HG02973 (cell line): Measurements from ENCODE around the gene XYLB.
"Not testable (repeated sequence)": the region's sequence is repeated elsewhere in the genome, so short reads cannot be mapped to it uniquely, and the experiment has no call there.

Experiments used
- ATAC-seq: cut with Tn5 transposase; IDR thresholded peaks from one replicate; pipeline ENCODE4 v1.9.1; 2021; ENCODE audit warnings: moderate library complexity; ENCODE audit not compliant: unreplicated experiment

Gene XYLB

GRCh38 chr3:38346587-38347410 lies at the start of gene XYLB:
Gene XYLB, plus strand, starts transcription at chr3:38346785. Its CDS starts 84 bp downstream, at chr3:38346869.
- peak; percentile 99 for ATAC-seq

GRCh38 chr3:38297053-38297452 lies 49.5 kb upstream of the XYLB start:
- not testable (repeated sequence) for ATAC-seq

GRCh38 chr3:38297537-38297936 lies 49.0 kb upstream of the XYLB start:
- ATAC-seq = no peak

DNA sequence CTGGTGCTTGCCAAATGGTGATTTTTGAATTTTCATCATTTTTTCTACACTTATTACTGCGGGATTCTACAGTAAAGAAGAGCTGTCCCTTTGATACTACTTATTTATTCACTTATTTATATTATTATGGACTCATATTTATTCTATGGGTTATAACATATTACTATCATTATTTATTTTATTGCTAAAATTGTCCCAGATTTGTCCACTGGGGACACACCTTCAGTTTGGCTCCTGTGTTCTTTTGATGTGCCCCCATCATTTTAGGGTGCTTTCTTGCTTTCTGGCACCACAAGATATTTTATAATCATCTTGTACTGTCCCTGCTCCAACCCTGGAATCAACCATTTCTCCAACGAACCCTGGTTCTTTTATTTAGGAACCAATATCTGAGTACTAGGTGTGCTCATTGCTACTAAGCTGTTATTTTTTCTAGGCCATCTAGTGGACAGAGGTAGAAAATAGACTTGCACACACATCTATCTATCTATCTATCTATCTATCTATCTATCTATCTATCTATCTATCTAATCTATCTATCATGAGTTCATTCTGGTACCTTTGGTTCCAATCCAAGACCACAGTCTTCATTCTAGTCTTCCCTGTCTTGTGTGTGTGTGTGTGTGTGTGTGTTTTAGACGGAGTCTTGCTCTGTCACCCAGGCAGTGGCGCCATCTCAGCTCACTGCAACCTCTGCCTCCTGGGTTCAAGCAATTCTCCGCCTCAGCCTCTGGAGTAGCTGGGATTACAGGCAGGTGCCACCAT lies 48.5 kb upstream of the XYLB start:
- no peak for ATAC-seq

- no peak for ATAC-seq
These were observed 39.6 kb upstream of the XYLB start for GRCh38 chr3:38306941-38307340.

GRCh38 chr3:38307599-38307998 lies 39.0 kb upstream of the XYLB start:
- ATAC-seq = no peak

DNA sequence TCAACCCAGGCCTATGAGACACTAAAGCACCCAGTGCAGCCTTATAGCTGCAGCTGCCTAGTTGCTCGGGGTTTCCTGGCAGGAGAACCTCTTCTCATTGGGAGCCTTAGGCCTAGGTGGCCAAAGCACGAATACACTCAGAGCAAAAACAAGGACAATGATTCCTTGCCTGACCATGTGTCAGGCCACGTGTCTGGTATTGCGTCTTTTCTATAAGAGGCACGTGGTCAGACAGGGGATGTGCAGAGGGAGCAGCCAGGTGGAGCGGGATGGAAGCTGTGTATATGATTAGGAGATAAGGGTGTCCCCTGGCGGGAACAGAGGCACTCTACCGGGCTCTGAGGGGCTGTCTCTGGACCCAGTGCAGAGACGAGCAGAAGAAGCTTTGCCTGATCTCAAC lies 38.1 kb upstream of the XYLB start:
- ATAC-seq = no peak

DNA sequence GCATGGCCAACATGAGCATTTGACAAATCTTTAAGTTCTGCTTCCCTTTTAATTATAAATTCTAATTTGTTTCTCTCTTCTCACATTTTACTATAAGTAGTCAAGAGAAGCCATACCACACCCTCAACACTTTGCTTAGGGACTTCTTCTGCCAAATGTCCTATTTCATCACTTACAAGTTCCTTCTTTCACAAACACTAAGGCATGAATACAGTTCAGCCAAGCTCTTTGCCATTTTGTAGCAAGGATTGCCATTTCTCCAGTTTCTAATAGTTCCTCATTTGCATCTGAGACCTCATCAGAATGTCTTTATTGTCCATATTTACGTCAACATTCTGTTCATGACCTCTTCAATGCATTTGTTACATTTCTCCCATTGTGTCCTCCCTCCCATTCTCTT lies 35.1 kb upstream of the XYLB start:
- no peak for ATAC-seq

DNA sequence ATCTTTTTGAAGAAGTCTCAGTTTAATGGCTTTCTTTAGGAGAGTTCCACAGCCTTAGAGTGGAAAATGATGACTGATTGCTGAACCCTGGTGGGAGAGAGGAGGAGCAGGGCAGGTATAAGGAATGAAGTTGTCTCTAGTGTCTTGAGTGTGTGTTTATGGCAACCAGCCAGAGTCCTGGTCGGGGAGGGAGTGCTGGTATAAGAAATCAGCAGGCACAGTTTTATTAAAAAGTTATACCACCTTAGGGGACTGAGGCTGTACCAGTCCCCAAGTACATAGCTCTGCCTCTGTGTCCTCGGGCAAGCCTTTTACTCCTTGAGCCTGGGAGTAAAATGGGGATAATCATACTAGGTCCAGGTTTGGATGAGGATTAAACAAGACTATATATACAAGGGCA lies 34.6 kb upstream of the XYLB start:
- ATAC-seq = no peak

DNA sequence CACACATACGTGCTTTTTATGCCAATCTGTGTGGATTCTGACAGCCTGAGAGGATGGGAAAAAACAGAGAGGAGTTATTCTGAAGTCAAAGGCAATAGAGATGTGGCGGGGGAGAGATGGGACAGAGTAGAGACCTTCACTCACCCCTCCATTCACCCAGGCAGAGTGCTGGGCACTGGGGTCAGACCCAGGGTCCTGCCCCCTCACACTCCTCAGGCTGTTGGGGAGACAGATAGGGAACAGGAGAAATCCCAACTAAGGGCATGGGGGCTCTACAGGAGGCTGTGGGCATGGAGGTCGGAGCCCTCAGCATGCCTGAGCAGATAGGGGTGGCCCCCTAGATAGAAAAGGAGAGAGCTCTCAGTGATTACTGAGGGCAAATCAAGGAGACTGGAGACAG lies 34.2 kb upstream of the XYLB start:
- no peak for ATAC-seq

DNA sequence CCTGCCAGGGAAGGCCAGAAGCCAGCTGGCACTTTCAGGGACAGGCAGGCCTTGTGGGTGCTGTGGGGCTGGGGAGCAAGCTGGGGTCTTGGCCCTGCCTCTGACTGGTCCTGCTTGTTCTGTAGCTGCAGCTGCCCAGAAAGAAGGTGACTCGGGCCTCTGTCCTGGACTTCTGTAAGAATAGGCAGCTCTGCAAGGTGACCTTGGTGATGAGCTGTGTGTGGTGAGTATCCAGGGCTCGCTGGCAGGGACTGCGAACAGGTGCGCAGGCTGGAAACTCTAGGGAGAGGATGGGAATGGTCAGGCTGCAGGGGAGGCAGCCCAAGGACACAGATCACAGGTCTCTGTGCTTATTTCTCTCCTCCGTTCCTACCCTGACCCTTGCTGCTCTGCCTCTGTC lies 33.3 kb upstream of the XYLB start:
- no peak for ATAC-seq

GRCh38 chr3:38313695-38314094 lies 32.9 kb upstream of the XYLB start:
- no peak for ATAC-seq

- ATAC-seq = no peak
These were observed 32.3 kb upstream of the XYLB start for GRCh38 chr3:38314112-38314763.

GRCh38 chr3:38314764-38315487 lies 31.7 kb upstream of the XYLB start:
- ATAC-seq = no peak

- no peak for ATAC-seq
These were observed 30.9 kb upstream of the XYLB start for GRCh38 chr3:38315488-38316230.

DNA sequence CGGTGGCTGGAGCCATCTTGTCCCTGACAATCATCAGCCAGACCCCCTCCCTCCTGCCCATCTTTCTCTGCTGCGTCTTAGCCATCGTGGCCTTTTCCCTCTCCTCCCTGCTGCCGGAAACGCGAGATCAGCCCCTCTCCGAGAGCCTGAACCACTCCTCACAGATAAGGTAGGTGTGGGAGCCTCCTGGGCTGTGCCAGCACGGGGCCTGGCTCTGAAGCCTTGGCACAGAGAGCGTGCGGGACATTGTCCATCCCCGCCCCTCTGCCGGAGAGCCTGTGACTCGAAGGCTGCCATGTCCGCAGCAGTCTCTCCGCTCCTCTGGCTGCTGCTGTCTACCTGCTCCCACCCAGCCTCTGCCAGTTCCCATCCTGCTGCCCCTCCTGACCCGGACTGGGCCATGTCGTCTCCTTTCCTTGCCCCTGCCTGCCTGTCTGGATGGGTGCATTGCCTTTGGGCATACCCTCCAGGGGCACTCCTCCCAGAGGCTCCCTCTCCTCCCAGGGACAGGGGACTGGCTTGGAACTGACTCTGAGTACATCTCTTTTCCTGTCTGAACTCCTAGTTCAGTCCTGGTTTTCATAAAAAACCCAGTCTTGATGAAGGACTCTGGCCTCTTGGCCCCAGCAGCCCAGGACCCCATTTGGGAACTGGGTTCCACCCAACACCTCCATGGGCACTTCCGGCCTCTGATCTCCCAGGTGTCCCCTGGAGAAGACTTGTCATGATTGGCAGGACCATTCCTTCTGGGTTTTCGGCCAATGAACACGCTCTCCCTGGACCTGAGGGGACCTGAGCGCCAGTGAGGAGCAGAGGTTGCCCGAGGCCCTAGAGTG lies 30.0 kb upstream of the XYLB start:
- no peak for ATAC-seq

DNA sequence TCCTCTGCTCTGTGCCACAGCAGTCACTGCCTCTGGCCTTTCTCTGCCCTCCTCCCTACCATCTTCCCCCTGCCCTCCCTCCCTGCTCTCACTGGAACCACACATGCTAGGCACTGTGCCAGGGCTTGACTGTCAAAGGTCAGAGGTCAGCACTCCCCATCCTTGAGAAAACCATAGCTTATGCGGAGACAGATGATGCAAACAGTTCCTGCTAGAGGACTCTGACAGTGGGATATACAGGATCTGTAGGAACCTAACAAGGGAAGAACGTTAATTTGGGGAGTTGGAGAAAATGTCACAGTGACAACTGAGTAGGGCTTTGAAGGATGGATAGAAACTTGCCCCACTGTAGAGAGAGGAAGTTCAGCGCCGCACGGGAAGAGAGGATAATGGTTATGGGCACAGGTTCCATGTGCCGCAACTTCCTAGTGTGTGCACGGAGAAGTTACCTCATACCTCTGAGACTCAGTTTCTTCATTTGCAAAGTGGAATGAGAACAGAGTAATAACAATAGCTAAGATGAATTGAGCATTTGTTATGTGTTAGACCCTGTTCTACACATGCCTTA lies 29.3 kb upstream of the XYLB start:
- ATAC-seq = no peak

- ATAC-seq = no peak
These were observed 27.6 kb upstream of the XYLB start for GRCh38 chr3:38318766-38319671.
